ENCODE data around the gene RAB34. TPM values are rescaled to one million over a fixed set of nuclear protein-coding genes. Genes with fewer than 3 reads are reported as not detected.

RAB34 gene
- total RNA-seq, 3 donors from 2014 or later, result 105 to 129 (median 123) TPM

GRCh38 chr17:28688481-28688880 lies 29.2 kb downstream of the RAB34 start:
- Histone ChIP-seq H3K27ac (no peak overlapping the region), H3K4me3 (no peak overlapping the region), H3K27me3 (no peaks in the 10 kb centered on the region), H3K9me3 (no peaks in the 10 kb centered on the region), H3K4me1 (no peaks in the 10 kb centered on the region), H3K36me3 (peaks cover 18% of the 10 kb centered on the region)
- no peak for DNase-seq (ENCODE audit: low spot score in 2 of 2)
- intact Hi-C loops (cut with DNase I; ENCODE audit: low total_unique reads), result no loop called here
- no peak for TF ChIP-seq CTCF (IDR thresholded peaks at IDR 0.05)
- no peak for TF ChIP-seq POLR2AphosphoS5 (IDR thresholded peaks at IDR 0.05)
- TF ChIP-seq POLR2A (IDR thresholded peaks at IDR 0.05), result no peak

- DNase-seq (ENCODE audit: low spot score in 2 of 2), result no peak
- no peak overlapping the region for H3K27ac ChIP-seq
- no peaks in the 10 kb centered on the region for H3K27me3 ChIP-seq
- no peaks in the 10 kb centered on the region for H3K9me3 ChIP-seq
- no peak overlapping the region for H3K4me3 ChIP-seq
- intact Hi-C loops (cut with DNase I; ENCODE audit: low total_unique reads), result no loop called here
- H3K4me1 ChIP-seq, result no peaks in the 10 kb centered on the region
- TF ChIP-seq CTCF (IDR thresholded peaks at IDR 0.05), result no peak
- no peak for TF ChIP-seq POLR2AphosphoS5 (IDR thresholded peaks at IDR 0.05)
- TF ChIP-seq POLR2A (IDR thresholded peaks at IDR 0.05), result no peak
- peaks cover 37% of the 10 kb centered on the region for H3K36me3 ChIP-seq
Observed at GRCh38 chr17:28686296-28686695, 31.4 kb downstream of the RAB34 start.

- Histone ChIP-seq H3K4me1 (no peaks in the 10 kb centered on the region), H3K4me3 (no peak overlapping the region), H3K27me3 (no peaks in the 10 kb centered on the region), H3K36me3 (peaks cover 32% of the 10 kb centered on the region), H3K9me3 (no peaks in the 10 kb centered on the region), H3K27ac (no peak overlapping the region)
- no peak for DNase-seq (ENCODE audit: low spot score in 2 of 2)
- intact Hi-C loops (cut with DNase I; ENCODE audit: low total_unique reads), result no loop called here
- no peak for TF ChIP-seq CTCF (IDR thresholded peaks at IDR 0.05)
Observed at GRCh38 chr17:28685366-28685765, 32.3 kb downstream of the RAB34 start.

DNA sequence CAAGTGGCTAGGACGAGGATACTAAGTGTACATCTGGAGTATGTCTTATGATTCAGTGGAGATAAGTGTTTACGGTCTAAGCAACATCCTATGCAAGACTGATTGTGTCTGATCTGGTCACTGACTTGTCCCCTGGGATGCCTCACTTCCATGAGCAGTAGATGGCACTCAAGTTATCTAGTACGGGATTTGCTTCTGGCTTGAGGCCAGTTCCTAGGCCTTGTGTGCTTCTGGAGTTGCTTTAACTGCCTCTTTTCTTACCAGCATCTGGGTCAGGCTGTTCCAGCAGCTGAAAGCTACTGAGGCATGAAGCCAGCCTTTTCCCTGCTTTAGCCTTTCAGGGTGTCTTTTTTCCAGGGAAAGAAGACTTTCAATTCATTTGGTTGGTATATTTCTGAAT lies 32.7 kb downstream of the RAB34 start:
- Histone ChIP-seq H3K36me3 (peaks cover 28% of the 10 kb centered on the region), H3K27me3 (no peaks in the 10 kb centered on the region), H3K4me3 (no peak overlapping the region), H3K9me3 (no peaks in the 10 kb centered on the region), H3K4me1 (no peaks in the 10 kb centered on the region), H3K27ac (no peak overlapping the region)
- intact Hi-C loops (cut with DNase I; ENCODE audit: low total_unique reads), result no loop called here
- no peak for DNase-seq (ENCODE audit: low spot score in 2 of 2)
- TF ChIP-seq POLR2AphosphoS5 (IDR thresholded peaks at IDR 0.05) (no peak), POLR2A (IDR thresholded peaks at IDR 0.05) (no peak), CTCF (IDR thresholded peaks at IDR 0.05) (no peak)

GRCh38 chr17:28682655-28683054 lies 35.0 kb downstream of the RAB34 start:
- intact Hi-C loops (cut with DNase I; ENCODE audit: low total_unique reads), result no loop called here
- no peak for DNase-seq (ENCODE audit: low spot score in 2 of 2)
- Histone ChIP-seq H3K27me3 (no peaks in the 10 kb centered on the region), H3K9me3 (no peaks in the 10 kb centered on the region), H3K4me1 (no peaks in the 10 kb centered on the region), H3K27ac (no peak overlapping the region), H3K36me3 (peaks cover 42% of the 10 kb centered on the region), H3K4me3 (no peak overlapping the region)
- no peak for TF ChIP-seq CTCF (IDR thresholded peaks at IDR 0.05)
- no peak for TF ChIP-seq POLR2A (IDR thresholded peaks at IDR 0.05)
- no peak for TF ChIP-seq POLR2AphosphoS5 (IDR thresholded peaks at IDR 0.05)

Measured in breast epithelium (tissue), 4 donors.